ENCODE data around the gene RPRD1A.
"Not testable (repeated sequence)": the region's sequence is repeated elsewhere in the genome, so short reads cannot be mapped to it uniquely, and the experiment has no call there.

Gene RPRD1A

GRCh38 chr18:36077764-36078163, 10.4 kb upstream of the RPRD1A start:
- DNase-seq = not testable (repeated sequence)

DNA sequence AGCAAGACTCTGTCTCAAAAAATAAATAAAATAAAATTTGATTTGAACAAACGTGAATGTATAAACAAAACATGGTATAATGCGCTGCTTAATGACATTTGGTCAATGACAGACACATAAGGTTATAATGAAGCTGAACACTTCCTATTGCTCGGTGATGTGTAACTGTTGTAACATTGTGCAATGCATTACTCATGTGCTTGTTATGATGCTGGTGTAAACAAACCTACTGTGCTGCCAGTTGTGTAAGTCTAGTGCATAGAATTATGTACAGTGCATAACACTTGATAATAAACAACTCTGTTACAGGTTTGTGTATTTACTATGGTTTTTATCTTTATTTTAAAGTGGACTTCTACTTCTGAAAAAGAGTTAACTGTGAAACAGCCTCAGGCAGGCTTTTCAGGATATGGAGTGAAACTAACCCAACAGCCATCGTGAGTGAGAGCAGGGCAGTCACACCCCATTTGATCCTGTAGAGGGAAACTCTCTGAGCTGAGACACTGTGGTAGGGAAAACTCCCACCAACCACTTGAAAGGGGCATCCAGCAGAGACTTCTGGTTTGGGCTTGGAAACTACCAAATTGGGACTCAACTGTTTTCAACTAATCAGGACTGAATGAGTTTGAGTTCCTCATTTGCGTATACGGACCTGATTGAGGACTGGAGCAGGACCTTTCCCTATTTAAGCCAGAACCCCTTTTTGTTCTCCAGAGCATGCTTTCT, 8.7 kb upstream of the RPRD1A start:
- DNase-seq = peak; percentile 73

GRCh38 chr18:36074435-36074834, 7.1 kb upstream of the RPRD1A start:
- DNase-seq = no peak

- no peak for DNase-seq
Measured at GRCh38 chr18:36073676-36074075, 6.3 kb upstream of the RPRD1A start.

GRCh38 chr18:36072406-36072805, 5.0 kb upstream of the RPRD1A start:
- DNase-seq = not testable (repeated sequence)

GRCh38 chr18:36066686-36067054, 689 bp downstream of the RPRD1A start:
- DNase-seq = peak; percentile 32

- peak; percentile 10 for DNase-seq
Measured at GRCh38 chr18:36066001-36066400, 1.4 kb downstream of the RPRD1A start.

- not testable (repeated sequence) for DNase-seq
Measured at GRCh38 chr18:36064809-36065079, 2.6 kb downstream of the RPRD1A start.

DNA sequence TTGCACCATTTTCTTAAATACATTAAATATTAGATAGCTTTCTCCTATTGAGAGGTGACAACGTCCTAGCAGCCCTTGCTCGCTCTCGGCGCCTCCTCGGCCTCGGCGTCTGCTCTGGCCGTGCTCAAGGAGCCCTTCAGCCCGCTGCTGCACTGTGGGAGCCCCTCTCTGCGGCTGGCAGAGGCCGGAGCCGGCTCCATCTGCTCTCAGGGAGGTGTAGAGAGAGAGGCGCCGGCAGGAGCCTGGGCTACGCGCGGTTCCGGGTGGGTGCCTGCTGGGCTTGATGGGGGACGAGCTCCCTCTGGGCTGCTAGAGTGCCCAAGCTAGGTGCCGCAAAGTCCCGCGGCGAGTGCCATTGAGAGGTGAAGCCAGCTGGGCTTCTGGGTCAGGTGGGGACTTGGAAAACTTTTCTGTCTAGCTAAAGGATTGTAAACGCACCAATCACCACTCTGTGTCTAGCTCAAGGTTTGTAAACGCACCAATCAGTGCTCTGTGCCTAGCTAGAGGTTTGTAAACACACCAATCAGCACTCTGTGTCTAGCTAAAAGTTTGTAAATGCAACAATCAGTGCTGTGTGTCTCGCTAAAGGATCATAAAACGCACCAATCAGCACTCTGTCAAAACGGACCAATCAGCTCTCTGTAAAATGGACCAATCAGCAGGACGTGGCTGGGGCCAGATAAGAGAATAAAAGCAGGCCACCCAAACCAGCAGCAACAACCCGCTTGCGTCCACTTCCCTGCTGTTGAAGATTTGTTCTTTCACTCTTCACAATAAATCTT, 3.1 kb downstream of the RPRD1A start:
- no peak for DNase-seq

- no peak for DNase-seq
Measured at GRCh38 chr18:36058674-36059073, 8.7 kb downstream of the RPRD1A start.

DNA sequence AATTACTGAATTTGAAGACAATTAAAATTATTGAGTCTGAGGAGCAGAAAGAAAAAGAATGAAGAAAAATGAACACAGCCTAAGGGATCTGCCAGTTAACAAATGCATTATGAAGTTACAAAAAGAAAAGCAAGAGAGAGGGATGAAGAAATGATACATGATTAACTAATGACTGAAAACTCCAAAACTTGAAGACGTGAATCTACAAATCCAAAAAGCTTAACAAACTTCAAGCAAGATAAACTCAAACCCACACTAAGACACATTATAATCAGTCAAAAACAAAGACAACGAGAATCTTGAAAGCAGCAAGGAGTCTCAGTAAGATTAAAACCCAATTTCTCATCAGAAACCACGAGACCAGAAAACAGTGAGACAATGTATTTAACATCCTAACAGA, 15.6 kb downstream of the RPRD1A start:
- no peak for DNase-seq

GRCh38 chr18:36050479-36050878, 16.9 kb downstream of the RPRD1A start:
- no peak for DNase-seq

DNA sequence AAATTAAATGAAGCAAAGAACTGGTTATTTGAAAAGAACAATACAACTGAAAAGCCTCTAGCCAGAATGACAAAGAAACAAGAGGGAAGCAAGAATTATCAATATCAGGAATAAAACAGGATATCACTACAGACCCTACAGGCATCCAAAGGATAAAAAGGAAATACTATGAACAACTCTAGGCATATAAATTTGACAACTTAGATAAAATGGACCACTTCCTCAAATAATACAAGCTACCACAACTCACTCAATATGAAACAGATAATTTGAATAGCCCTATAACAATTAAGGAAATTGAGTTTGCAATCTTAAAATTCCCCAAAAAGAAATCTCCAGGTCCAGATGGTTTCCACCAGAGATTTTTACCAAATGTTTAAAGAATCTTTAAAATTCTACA, 19.8 kb downstream of the RPRD1A start:
- DNase-seq = peak; percentile 29

DNA sequence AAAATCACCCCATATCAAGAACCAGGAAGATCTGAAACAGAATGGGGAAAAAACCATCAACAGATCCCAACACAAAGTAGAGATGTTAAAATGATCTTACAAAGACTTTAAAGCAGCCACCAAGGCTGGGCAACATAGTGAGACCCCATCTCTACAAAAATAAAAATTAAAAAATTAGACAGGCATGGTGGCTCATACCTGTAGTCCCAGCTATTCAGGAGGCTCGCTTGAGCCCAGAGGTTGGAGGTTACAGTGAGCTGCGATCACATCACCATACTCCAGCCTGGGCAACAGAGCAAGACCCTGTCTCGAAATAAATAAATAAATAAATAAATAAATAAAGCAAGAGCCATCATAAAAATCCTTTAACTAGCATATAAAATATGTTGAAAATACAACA, 20.5 kb downstream of the RPRD1A start:
- no peak for DNase-seq

DNA sequence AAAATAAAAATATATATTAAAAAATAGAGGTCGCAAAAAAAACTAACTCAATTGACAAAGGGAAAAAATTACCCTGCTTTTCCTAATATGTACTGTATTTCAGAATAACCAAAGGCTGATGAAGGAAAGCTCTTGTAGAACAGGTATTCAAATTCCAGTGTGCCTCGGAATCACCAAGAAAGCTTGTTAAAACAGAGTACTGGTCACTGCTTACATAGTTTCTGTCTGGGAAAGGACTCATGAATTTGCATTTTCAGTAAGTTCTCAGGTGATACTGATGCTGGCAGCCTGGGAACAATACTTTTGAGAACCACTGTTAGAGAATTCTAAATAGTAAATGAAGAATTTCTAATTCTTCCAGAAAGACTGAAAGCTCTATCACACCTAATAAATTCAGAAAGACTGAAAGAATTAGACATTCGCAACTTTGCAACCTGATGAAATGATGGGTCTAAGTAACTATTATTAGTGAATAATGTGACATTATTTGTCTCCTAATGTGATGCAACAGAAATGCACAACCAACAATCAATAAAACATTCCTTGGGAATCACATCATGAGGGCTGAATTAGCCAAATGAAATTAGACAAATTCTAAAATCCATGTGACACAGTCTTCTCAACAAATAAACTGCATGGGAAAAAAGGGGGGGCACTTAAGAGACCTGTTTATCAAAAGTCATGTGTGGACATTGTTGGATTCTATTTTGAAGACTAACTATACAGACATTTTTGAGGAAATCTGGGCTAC, 21.9 kb downstream of the RPRD1A start:
- DNase-seq = no peak

- DNase-seq = no peak
Measured at GRCh38 chr18:36043153-36043552, 24.2 kb downstream of the RPRD1A start.

- no peak for DNase-seq
Measured at GRCh38 chr18:36041146-36041545, 26.2 kb downstream of the RPRD1A start.

DNA sequence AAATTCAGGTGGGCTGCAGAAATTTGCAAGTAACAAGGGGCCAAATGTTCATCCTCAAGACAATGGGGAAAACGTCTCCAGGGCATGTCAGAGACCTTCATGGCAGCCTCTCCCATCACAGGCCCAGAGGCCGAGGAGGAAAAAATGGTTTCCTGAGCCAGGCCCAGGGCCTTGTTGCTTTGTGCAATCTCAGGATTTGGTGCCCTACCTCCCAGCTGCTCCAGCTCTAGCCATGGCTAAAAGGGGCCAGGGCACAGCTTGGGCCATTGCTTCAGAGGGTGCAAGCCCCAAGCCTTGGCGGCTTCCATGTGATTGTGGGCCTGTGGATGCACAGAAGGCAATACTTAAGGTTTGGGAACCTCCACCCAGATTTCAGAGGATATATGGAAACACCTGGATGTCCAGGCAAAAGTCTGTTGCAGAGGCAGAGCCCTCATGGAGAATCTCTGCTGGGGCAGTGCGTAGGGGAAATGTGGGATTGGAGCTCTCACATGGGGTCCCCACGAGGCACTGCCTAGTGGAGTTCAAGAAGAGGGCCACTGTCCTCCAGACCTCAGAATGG, 29.2 kb downstream of the RPRD1A start:
- DNase-seq = no peak

- no peak for DNase-seq
Measured at GRCh38 chr18:36035253-36035652, 32.1 kb downstream of the RPRD1A start.

DNA sequence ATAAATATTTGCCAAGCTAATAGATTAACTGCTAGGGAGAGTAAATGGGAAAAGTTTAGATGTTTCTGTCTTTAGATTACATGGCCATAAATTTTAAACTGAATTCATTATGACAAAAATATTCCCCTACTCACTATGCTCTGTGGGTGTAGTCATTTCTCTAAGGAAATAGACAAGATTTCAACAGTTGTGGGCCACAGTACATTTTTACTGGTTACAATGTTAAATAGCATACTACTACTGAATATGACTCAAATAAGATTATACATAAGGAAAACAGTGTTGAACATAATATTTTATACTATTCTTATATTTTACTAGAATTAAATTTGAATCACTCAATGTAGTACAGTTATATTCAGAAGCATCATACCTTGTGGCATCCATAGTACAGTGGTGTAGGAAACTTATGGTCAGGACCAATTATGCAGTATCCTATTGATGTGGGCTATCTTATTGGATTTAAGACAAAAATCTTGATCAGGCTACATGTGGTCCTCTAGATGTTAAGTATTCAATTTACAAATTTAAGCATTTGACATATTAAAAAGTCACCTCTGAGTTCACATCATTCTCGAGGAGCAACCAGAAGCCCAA, 33.0 kb downstream of the RPRD1A start:
- DNase-seq = no peak

GRCh38 chr18:36031903-36032302, 35.5 kb downstream of the RPRD1A start:
- no peak for DNase-seq

DNA sequence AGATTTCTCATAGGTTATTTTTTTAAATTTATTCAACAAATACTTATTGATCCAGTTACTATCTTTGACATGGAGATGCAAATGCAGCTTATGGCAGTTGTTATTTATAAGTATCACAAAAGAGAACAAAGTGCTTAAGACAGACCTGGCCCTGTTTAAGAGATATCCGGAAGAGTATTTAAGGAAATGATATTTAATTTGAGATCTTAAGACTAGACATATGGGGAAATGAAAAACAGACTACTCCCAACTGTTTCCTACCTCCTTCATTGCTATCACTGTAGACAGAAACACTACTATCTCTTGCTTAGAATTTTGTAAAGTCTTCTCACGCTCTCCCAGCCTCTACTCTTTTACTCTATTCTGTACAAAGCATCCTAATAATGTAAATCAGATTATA, 36.0 kb downstream of the RPRD1A start:
- peak; percentile 15 for DNase-seq

GRCh38 chr18:36028859-36029258, 38.5 kb downstream of the RPRD1A start:
- no peak for DNase-seq
